Activated naive CD4-positive, alpha-beta T cell treated with anti-CD3 and anti-CD28 coated beads for 36 hours (primary cell): ENCODE measurements around the gene TMEM33. TPM values are rescaled to one million over a fixed set of nuclear protein-coding genes. Genes with fewer than 3 reads are reported as not detected.

Experiments used
- CTCF ChIA-PET: fragments of 350-600 bp; sonication (Branson Sonifier 250); formaldehyde crosslinking; loops from one replicate; lab custom pipeline; 2021; ENCODE audit warnings: antibody characterized with exemption; lab: Charles Lee
- DNase-seq: peaks from one replicate; pipeline ENCODE4 v3.0.0-alpha.2; 2020
- H3K27ac Mint-ChIP-seq: one replicate; pipeline ENCODE4 v1.8.0; 2021; ENCODE audit warnings: mild to moderate bottlenecking, mixed read lengths
- H3K27me3 Mint-ChIP-seq: one replicate; pipeline ENCODE4 v1.8.0; 2021; ENCODE audit warnings: low read depth, mixed read lengths
- H3K36me3 Mint-ChIP-seq: one replicate; pipeline ENCODE4 v1.8.0; 2021; ENCODE audit warnings: low read depth, mixed read lengths
- H3K4me1 Mint-ChIP-seq: one replicate; pipeline ENCODE4 v1.8.0; 2021; ENCODE audit warnings: low read depth, mixed read lengths
- H3K4me3 Mint-ChIP-seq: one replicate; pipeline ENCODE4 v1.8.0; 2021; ENCODE audit warnings: mild to moderate bottlenecking, moderate library complexity, mixed read lengths
- H3K9me3 Mint-ChIP-seq: one replicate; pipeline ENCODE4 v1.8.0; 2021; ENCODE audit warnings: mixed read lengths
- intact Hi-C: fragments of 100-400 bp; cut with micrococcal nuclease; formaldehyde crosslinking; loops from one replicate; pipeline ENCODE4 v1.15.1; 2023
- total RNA-seq, 2 experiments: library from RNA; stranded (reverse); gene quantifications; one replicate each; pipeline ENCODE4 v1.2.3, GENCODE V29; 2021

Gene TMEM33
- total RNA-seq, 2 experiments from 2014 or later: 33.9 to 34.6 TPM

DNA sequence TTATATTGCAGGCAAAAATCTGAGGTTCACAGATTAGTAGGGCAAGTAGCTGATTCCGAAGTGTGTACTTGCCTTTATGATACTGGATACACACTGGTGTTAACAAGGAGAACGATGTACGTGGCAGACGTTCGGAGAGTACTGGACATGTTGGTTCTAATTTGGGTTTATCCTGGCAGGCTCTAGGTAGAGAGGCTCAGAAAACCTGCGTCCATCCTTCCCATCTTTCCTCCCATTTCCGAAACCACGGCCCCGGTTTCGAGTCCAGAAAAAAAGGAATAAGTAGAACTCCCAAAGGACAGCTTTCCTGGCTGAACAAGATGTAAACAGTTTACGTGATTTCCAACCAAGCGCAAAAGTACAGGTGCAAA, 54.8 kb downstream of the TMEM33 start:
- CTCF ChIA-PET: interaction anchor here (0.9 to 1.3 kb wide), 2 partner anchors 15 to 32 kb away, joined by 3 read pairs; no protein-coding TSS in a partner anchor
- Mint-ChIP-seq H3K4me3 (peak overlapping the region; percentile 98), H3K27ac (peak overlapping the region; percentile 94), H3K36me3 (peaks cover 1% of the 10 kb centered on the region), H3K4me1 (peaks cover 24% of the 10 kb centered on the region), H3K9me3 (no peaks in the 10 kb centered on the region), H3K27me3 (no peaks in the 10 kb centered on the region)
- intact Hi-C loops: loop anchor here (1.0 to 5.0 kb wide), 2 partner anchors 55 to 773 kb away; partner anchors contain the start of gene TMEM33
- DNase-seq: no peak

DNA sequence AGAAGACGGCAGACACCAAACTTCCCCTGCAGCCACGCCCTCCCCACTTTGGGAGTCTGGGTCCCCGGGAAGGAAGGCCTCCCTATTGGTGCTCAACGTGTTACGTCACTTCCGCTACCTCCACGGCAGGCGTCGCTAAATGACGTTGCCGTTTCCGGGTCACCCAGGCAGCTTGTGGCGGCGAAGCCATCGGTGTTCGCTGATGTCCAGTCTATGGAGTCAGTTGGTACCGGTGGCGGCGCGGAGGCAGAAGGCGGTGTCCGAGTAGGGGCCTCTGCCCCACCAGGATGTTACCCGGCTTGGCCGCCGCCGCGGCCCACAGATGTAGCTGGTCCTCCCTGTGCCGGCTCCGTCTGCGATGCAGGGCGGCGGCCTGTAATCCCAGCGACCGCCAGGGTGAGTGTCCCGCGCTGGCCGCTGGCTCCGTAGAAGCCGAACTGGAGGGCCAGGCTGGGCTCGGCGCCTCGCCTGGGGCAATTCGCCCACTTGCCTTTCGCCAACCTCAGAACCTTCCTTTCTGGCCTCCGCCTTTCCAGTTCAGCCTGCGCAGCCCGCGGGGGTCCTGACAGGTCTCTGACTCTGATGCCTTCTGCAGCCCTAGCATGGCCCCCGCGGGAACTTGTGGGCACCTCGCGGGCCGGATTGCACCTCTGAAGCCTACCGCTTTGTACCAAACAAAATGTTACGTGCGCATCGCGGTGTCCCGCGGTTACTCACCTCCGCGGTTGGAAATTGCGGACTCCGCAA, 55.3 kb downstream of the TMEM33 start, which contains the start of gene SLC30A9:
Gene SLC30A9 (plus strand): TSS at position 166 of the 747 bp plus-strand sequence. CDS start 122 bp downstream, at position 288.
- Mint-ChIP-seq H3K4me1 (peaks cover 24% of the 10 kb centered on the region), H3K36me3 (peaks cover 3% of the 10 kb centered on the region)

GRCh38 chr4:41991916-41992767, 56.9 kb downstream of the TMEM33 start:
- peaks cover 3% of the 10 kb centered on the region for H3K36me3 Mint-ChIP-seq
- peaks cover 27% of the 10 kb centered on the region for H3K4me1 Mint-ChIP-seq
- intact Hi-C loops: loop anchor here (5.0 kb wide), 1 partner anchor 775 kb away; no protein-coding TSS in a partner anchor
- peak overlapping the region; percentile 98 for H3K4me3 Mint-ChIP-seq
- no peak for DNase-seq
- H3K9me3 Mint-ChIP-seq: no peaks in the 10 kb centered on the region
- CTCF ChIA-PET: interaction anchor here (1.2 kb wide), 1 partner anchor 56 kb away, joined by 3 read pairs; the partner anchor contains the start of gene TMEM33
- no peaks in the 10 kb centered on the region for H3K27me3 Mint-ChIP-seq
- no peak overlapping the region for H3K27ac Mint-ChIP-seq

More for the DNA sequence above, 55.3 kb downstream of the TMEM33 start, which contains the start of gene SLC30A9:
- H3K27ac Mint-ChIP-seq: peak within 1 kb of the TSS; percentile 94
- intact Hi-C loops: loop anchor here (1.0 to 5.0 kb wide), 2 partner anchors 55 to 773 kb away; partner anchors contain the start of gene TMEM33
- no peaks in the 10 kb centered on the region for H3K27me3 Mint-ChIP-seq
- peak within 1 kb of the TSS; percentile 98 for H3K4me3 Mint-ChIP-seq
- H3K9me3 Mint-ChIP-seq: no peaks in the 10 kb centered on the region
- CTCF ChIA-PET: interaction anchor here (0.9 to 1.3 kb wide), 3 partner anchors 14 to 55 kb away, joined by 3 read pairs; partner anchors contain the start of gene TMEM33
- DNase-seq: peak; percentile 96

GRCh38 chr4:41992967-41993857, 58.0 kb downstream of the TMEM33 start:
- CTCF ChIA-PET: interaction anchor here (0.7 kb wide), 1 partner anchor 56 kb away, joined by 5 read pairs; no protein-coding TSS in a partner anchor
- Mint-ChIP-seq H3K4me3 (no peak overlapping the region), H3K27me3 (no peaks in the 10 kb centered on the region), H3K36me3 (peaks cover 6% of the 10 kb centered on the region), H3K4me1 (peaks cover 28% of the 10 kb centered on the region), H3K9me3 (no peaks in the 10 kb centered on the region), H3K27ac (no peak overlapping the region)
- intact Hi-C loops: loop anchor here (5.0 kb wide), 1 partner anchor 776 kb away; no protein-coding TSS in a partner anchor
- DNase-seq: no peak

- no peak overlapping the region for H3K27ac Mint-ChIP-seq
- CTCF ChIA-PET: interaction anchor here (0.6 kb wide), 1 partner anchor 33 kb away, joined by 3 read pairs; no protein-coding TSS in a partner anchor
- no peak for DNase-seq
- H3K36me3 Mint-ChIP-seq: peaks cover 6% of the 10 kb centered on the region
- no peaks in the 10 kb centered on the region for H3K27me3 Mint-ChIP-seq
- H3K4me3 Mint-ChIP-seq: no peak overlapping the region
- H3K4me1 Mint-ChIP-seq: peaks cover 25% of the 10 kb centered on the region
- intact Hi-C loops: loop anchor here (5.0 kb wide), 1 partner anchor 777 kb away; no protein-coding TSS in a partner anchor
- H3K9me3 Mint-ChIP-seq: no peaks in the 10 kb centered on the region
Observed at GRCh38 chr4:41994461-41994985, 59.3 kb downstream of the TMEM33 start.

- Mint-ChIP-seq H3K9me3 (no peaks in the 10 kb centered on the region), H3K4me3 (no peak overlapping the region), H3K36me3 (peaks cover 12% of the 10 kb centered on the region), H3K4me1 (peaks cover 10% of the 10 kb centered on the region), H3K27ac (no peak overlapping the region), H3K27me3 (no peaks in the 10 kb centered on the region)
- intact Hi-C loops: no loop called here
- DNase-seq: no peak
- CTCF ChIA-PET: interaction anchor here (0.6 kb wide), 1 partner anchor 563 kb away, joined by 4 read pairs; no protein-coding TSS in a partner anchor
Observed at GRCh38 chr4:41998019-41998418, 62.8 kb downstream of the TMEM33 start.

- no peaks in the 10 kb centered on the region for H3K9me3 Mint-ChIP-seq
- H3K4me1 Mint-ChIP-seq: peaks cover 20% of the 10 kb centered on the region
- no peak overlapping the region for H3K27ac Mint-ChIP-seq
- CTCF ChIA-PET: no interaction called here
- peaks cover 25% of the 10 kb centered on the region for H3K36me3 Mint-ChIP-seq
- no peak overlapping the region for H3K4me3 Mint-ChIP-seq
- no peaks in the 10 kb centered on the region for H3K27me3 Mint-ChIP-seq
- no peak for DNase-seq
- intact Hi-C loops: no loop called here
Observed at GRCh38 chr4:41999321-41999720, 64.1 kb downstream of the TMEM33 start.

DNA sequence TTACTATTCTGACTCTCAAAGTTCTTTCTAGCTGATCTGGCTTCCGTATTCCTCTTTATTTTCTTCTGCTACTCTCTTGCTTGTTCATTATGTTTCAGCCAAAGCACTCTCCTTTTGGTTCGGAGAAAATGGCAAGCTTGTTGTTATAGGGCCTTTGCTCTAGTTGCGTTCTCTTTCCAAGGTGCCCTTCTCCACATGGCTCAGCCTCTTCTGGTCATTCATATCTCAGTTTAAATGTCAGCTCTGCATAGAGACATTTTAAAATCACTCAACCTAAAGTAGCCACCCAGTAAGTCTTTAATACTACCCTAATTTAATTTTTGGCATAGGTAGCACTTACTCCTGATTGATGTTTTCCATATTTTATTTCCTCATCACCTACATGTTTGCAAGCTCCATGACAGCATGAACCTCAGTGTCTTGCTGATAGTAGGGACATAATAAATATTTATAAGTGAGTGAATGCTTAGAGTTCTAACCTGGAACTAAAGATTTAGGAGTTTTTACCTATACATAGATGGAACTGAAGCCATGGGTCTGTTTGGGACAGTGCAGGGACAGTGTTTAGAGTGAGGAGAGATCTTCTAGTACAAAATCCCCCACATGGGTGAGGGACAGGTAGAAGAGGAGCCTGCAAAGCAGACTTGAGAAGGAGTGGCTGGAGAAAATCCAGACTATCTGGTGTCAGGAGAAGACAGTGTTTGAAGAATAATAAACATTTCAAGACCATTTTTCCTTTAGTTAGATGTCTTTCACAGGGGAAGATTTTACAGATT, 73.0 kb downstream of the TMEM33 start:
- no peaks in the 10 kb centered on the region for H3K27me3 Mint-ChIP-seq
- peaks cover 31% of the 10 kb centered on the region for H3K4me1 Mint-ChIP-seq
- no peak overlapping the region for H3K27ac Mint-ChIP-seq
- H3K4me3 Mint-ChIP-seq: no peak overlapping the region
- DNase-seq: no peak
- CTCF ChIA-PET: no interaction called here
- H3K36me3 Mint-ChIP-seq: peaks cover 46% of the 10 kb centered on the region
- H3K9me3 Mint-ChIP-seq: no peaks in the 10 kb centered on the region
- intact Hi-C loops: no loop called here
